VCaP (cell line): ENCODE results near the gene RTKN2.

Source experiments
- H3K27ac ChIP-seq: fragments of 450-650 bp; 2 replicates; pipeline ENCODE4 v1.5.1; 2017
- CTCF ChIP-seq: fragments of 450-650 bp; conservative IDR thresholded peaks from 2 replicates; pipeline ENCODE4 v1.5.1; 2017; ENCODE audit warnings: mild to moderate bottlenecking, moderate library complexity

Gene RTKN2

GRCh38 chr10:62237506-62237905 lies 31.1 kb downstream of the RTKN2 start:
- no peak for TF ChIP-seq CTCF
- peak overlapping the region; percentile 26 for H3K27ac ChIP-seq

GRCh38 chr10:62234077-62234605 lies 34.5 kb downstream of the RTKN2 start:
- H3K27ac ChIP-seq: no peak overlapping the region
- no peak for TF ChIP-seq CTCF

GRCh38 chr10:62233356-62234076 lies 35.1 kb downstream of the RTKN2 start:
- no peak for TF ChIP-seq CTCF
- H3K27ac ChIP-seq: no peak overlapping the region

GRCh38 chr10:62231805-62232204 lies 36.8 kb downstream of the RTKN2 start:
- TF ChIP-seq CTCF: no peak
- peak overlapping the region; percentile 17; the same call in 1 of the 2 replicates for H3K27ac ChIP-seq

DNA sequence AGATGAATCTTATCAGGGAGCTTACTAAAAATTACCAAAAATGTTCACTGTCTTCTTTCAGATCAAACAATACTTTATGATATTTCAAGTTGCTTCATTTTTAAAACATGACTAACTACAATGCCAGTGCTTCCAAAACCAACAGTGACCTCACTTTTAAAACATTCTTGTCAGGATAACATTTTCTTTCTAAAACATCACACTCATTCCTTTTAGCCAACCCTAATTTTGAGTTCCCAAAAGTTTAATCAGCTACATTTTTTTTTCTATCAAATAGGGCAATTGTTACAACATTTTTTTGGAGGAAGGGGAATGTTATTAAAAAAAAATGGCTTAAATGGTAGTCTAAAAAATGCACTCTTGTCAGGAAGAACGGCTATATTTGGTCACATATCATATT lies 37.3 kb downstream of the RTKN2 start:
- no peak for TF ChIP-seq CTCF
- H3K27ac ChIP-seq: 0 out of 2 replicates have a peak overlapping the region, but pooled peaks have one; percentile 17

GRCh38 chr10:62230344-62231121 lies 38.1 kb downstream of the RTKN2 start:
- H3K27ac ChIP-seq: no peak overlapping the region

More at GRCh38 chr10:62230344-62231121, 38.1 kb downstream of the RTKN2 start:
- TF ChIP-seq CTCF: no peak
